Measurements from ENCODE around the gene SAMD4A.
A peak's percentile ranks its signal among the peaks of the same experiment; 100 is the strongest.
"Not testable (repeated sequence)": the region's sequence is repeated elsewhere in the genome, so short reads cannot be mapped to it uniquely, and the experiment has no call there.

Gene SAMD4A

DNA sequence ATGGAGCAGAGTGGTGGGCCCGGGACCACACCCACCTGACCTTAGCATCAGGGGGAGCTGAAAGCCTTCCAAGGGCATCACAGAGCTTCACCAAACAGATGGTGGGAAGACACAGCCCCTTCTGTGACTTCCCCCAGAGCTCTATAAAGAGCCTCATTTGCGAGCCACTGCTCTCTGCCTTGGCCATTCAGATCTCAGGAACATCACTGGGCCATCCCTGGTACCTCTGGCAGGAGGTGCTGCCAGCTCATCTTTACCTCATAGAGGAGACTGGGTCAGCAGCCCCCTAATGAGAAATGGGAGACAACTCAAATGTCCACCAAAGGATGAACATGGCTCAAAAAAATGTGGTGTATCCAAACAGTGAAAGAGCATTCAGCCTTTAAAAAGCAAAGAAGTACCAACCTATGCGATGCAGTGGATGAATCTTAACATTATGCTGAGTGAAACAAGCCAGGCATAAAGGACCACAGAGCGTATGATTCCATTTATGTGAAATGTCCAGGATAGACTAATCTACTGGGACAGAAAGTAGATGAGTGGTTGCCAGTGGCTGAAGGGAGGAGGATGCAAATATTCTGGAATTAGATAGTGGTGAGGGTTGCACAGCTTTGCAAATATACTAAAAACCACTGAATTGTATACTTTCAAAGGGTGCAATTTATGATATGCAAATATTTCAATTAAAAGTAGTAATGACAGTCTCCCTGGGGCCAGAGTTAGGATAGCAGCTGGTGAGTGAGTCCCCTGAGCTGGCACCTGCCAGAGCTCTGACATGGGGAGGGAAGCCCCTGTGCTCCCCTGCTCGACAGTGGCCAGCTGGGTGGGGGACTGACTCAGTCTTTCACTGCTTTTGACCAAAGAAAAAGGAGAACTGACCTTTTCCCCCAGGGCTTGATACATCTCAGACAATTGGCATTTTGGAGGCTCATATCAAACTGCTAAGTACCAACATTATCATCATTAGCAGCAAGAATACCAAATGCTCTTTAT, 219.1 kb downstream of the SAMD4A start:
- no peak for DNase-seq

DNA sequence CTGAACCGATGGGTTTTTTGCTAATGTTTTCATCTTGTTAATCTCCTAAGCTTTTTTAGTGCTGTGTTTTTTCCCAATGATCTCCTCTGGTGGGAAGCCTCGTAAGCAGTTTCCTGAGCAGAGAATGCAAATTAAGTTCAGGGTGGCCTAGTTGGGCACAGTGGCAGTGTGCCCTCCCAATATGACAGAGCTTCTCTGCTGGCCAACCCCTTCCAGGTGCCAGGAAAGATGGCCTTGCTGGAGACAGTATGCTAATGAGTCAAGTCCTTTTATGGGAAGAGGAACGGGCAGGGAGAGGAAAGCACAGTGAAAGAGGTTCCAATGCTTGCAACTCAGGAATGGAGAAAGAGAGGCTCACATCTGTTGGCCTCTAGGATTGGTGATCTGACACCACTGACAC, 219.9 kb downstream of the SAMD4A start:
- no peak for DNase-seq

DNA sequence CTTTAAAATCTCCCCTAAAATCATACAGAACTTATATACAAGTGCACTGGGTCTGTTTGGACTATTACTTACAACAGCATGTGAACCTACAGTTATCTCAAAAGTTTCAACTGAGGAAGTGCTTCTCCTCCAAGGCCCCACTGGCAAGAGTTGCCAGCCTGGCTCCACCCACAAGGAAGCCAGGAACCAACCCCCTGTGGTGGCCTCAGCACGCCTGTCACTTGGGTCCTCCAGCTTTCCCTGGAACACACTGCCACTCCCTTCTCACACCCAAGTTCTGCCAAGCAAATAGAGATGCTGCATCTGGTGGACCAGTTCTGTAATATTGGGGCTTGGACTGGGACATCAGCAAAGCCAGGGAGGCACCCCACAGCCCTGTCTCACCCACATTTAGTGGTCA, 220.3 kb downstream of the SAMD4A start:
- DNase-seq, result no peak

DNA sequence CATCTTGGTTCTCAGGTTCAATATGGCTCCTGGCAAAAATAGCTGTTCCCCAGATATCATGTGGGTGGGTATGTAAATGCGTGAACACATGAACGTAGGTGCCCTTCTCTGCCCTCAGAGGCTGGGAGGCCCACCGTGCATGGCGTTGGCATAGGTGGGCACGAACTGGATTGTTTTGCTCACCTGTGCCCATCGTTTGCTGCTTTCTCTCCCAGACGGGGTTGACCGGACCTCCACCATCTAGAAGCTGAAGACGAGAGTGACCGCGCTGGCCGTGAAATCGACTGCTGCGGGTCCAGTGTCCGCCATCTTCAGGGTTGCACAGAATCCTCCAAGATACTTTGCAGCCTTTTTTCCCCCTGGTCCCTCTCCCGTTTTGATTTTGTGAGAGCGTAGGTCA, 221.8 kb downstream of the SAMD4A start:
- no peak for DNase-seq

DNA sequence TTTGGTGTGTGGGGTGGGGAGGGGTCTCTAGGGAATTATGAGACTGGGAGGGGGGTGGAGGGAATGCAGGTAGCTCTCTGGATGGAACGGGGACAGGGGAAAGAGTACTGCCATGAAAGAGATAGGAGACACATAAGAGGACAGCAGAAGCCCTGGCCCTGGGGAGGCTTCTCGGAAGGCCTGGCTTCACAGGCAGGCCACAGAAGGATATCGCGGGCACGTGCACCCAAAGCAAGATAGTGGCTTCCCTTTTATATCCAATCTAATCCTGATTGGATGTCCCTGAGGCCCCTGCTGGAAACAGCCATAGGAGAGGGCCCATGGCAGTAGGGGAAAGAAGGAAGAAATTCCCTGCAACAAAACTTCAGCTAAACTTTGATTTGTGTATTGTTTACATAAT, 222.2 kb downstream of the SAMD4A start:
- no peak for DNase-seq

DNA sequence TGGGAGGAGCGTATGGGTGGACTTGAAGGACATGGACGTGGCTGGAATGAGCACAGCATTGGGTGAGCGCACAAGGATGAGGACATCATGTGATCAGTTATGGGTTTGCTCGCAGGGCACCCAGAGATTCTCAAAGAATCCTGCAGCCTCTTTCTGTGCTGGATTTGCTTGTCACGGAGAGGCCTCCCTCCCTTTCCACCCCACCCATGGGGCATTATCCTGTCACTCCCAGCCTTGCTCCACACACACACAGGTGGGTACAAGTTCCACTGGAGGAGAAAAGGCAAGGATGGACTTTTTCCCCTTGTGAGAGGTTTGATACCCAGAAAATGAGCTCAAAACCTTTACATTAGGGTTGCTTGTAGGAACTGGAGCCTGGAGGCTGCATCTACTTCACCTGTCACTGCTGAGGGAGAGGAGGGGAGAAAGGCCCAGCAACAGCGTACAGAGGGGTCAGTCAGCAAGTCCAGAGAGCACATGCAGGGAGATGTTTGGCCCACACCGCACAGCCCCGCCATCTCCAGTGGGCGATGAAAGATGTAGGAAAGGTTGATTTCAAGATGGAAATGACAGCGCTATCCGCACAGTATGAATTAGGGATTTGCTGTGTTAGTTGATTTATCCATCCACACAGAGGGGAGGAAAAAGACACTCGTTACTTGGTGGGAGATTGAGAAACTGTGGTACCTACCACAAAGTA, 223.0 kb downstream of the SAMD4A start:
- DNase-seq, result no peak

DNA sequence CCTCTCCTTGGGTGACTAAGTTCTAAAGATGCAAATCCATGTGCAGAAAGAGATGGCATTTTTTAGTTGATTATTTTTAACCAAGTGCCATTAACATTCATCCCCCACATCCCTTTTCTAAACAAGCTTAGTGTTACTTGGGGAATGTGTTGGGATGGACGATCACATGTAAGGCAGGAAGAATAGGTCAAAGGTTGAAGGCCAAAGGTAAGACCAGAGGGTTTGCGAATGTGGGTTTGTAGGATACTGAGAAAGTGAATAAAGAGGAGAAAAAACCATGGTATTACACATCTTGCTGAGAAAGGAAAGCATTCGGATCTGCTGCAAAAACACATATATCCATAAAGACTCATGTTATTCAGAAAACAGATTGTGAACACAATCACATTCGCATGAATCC, 224.1 kb downstream of the SAMD4A start:
- no peak for DNase-seq

DNA sequence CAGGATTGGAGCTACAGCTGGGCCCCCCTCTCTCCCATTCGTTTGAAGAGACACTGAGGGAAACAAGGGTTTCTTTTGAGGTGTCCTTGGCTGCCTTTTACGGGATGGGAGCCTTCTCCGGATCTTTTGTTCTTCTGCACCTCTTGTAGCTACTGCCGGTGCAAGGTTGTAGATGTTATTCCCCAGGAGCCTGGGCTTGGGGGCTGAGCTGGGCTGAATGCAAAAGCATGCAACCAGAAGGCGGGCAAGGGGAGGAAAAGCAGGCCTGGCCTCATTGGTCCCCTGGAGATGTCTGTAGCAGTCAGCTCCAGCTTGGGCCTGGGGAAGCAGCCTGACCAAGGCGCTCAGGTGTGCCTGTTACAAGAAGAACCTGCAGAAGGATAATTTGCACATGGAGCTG, 225.4 kb downstream of the SAMD4A start:
- DNase-seq, result no peak

DNA sequence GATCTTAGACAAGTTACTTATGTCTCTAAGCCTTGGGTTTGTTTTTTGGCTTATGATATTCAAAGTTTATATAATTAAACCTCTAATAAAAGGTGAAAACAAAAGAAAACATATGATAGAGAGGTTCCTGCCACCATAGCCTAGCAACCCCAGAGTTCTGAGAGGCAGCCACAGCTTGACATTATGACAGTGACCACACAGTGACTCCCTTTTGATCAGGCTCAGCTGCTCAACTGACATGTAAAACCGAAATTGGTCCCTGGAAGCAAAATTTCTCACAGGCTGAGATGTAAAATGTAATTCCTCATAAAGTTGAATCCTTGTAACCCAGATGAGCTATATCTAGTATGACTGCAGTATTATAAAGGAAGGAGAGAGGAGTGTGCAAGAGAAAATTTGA, 227.2 kb downstream of the SAMD4A start:
- no peak for DNase-seq

DNA sequence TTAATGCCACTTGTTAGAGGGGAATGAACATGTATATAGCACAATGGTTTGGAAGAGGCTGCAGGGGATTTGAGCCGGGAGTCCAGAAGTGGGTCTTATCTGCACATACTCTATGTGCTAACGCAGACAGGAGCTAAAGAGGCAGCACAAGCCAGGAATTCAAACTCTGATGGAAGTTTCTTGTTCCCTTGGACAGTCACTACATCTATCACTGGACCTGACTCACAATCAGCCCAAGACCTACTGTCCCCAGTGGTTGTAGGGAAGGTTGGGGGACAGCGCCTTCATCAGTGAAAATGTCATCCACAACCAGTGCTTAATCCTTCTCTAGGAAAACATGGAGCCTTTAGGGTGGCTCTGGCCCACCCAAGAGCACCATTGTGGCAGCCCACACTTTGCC, 227.9 kb downstream of the SAMD4A start:
- DNase-seq, result no peak

DNA sequence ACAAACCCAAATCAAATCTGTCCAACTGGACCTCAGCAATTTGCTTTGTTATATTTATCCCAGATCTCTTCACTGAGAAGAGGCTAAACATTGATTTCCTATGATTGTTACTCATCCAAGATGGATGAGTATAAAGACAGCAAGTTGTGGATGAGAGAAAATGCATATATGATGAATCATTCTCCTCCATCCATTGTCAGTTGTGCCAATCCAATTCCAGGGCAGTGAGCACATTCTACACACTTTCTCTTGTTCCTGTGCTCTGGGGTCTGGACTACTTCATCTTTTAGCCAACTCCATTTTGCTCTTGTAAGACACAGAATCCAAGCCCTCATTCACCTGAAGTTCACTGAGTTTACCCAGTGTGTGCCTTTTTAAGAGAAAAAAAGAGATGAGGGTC, 230.0 kb downstream of the SAMD4A start:
- peak; percentile 89 for DNase-seq

DNA sequence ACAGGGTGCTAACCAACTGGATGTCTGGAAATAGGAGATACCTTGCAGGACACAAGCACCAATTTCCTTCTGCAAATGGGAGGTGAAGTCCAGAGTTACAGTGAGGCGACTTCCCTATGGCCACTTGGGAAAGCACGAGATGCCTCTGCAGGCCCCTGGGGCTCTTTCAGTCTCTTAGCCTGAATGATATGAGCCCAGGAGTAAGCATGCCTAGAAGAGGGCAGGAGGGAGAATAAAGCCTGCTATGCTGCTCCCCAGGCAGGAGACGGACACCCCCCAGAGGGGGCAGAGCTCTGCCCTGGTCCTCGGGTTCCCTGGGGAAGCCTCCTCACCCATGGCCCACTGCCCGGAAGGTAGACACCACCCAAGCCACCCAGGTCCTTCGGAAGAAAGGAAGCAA, 230.6 kb downstream of the SAMD4A start:
- no peak for DNase-seq

DNA sequence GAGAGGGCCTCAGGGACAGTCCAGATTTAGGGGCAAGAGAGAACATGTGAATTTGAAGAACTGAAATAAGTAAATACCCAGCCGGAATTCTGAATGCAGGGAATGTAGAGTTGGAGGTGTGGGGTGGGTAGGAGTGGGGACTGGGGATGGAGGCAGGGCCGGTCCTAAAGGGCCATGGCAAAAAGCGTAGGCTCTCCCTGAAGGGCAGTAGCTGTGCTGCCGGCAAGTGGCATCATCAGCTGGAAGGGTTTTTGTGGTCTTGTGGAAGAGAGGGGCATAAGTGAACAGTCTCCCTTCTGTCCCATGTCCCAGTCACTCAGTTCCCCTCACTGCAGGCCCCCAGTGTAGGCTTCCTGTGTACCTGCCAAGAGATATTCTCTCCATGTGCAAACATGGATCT, 231.1 kb downstream of the SAMD4A start:
- DNase-seq, result no peak

DNA sequence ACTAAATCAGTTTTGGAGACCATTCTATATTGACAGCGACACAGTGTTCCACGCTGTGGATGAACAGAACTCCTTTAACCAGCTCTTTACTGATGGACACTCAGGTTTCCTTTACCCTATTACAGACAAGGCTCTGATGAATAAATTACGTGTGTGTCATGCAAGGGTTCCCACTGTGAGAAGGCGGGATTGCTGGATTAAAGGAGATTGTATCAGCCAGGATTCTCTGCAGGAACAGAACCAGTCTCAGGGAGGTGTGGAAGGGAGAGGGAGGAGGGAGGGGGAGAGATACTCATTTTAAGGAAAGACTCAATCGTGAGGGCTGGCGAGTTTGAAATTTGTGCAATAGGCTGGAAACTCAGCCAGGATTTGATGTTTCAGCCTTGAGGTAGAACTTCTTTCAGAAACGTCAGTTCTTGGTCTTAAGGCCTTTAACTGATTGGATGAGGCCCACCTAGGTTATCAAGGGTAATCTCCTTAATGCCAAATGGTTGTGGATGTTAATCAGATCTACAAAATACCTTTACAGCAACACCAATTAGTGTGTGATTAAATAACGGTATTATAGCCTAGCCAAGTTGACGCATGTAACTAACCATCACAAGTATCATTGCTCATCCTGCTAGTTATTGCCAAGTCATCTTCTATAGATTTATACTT, 231.7 kb downstream of the SAMD4A start:
- peak; percentile 35 for DNase-seq

DNA sequence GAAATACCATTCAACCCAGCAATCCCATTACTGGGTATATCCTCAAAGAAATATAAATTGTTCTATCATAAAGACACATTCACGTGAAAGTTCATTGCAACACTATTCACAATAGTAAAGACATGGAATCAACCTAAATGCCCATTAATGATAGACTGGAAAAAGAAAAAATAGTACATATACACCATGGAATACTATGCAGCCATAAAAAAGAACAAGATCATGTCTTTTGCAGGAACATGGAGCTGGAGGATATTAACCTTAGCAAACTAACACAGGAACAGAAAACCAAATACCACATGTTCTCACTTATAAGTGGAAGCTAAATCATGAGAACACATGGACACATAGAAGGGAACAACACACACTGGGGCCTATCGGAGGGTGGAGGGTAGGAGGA, 234.6 kb downstream of the SAMD4A start:
- not testable (repeated sequence) for DNase-seq

DNA sequence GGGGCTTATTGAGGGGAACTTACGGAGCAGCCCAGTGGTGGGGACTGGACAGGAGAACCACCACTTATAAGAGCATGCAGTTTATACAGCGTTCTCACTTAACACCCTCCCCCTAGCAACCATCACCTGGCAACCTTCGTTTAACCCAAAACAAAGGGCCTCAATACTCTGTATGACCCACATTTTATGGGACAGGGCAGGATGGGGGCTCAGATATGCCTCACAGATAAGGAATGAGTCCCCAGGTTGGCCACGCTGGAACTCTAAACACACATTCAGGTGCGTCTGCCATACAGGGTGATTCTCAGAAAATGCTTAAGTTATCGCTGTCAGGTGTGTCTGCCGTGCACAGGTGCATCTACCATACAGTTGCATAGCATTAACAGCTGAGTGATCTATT, 236.5 kb downstream of the SAMD4A start:
- no peak for DNase-seq

DNA sequence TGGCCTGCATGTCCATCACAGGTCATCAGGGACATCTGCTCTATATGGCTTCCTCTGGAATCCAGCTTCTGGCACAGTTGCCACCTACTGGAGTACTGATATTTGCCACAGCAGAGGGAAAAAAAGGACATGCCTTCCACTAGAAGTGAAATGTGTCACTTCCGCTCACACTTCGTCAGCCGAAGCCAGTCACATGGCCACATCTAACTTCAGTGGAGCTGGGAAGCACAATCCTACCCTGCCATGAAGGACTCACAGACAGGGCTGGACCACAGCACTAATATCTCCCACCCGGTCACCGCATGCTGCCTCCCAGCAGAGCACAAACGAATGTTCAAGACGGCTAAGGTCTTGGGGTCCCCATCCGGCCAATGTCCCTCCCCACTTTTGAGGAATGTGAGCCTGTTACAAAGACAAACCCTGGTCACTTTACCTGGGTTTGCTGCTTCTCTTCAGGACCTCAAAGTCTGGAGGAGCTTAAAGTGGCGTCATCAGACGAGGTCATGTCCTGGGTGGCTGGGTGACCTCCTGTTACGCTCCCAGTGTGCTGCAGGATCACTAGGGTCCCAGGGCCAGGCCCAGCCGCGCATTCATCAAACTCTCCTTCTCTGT, 237.1 kb downstream of the SAMD4A start:
- DNase-seq, result peak; percentile 35

DNA sequence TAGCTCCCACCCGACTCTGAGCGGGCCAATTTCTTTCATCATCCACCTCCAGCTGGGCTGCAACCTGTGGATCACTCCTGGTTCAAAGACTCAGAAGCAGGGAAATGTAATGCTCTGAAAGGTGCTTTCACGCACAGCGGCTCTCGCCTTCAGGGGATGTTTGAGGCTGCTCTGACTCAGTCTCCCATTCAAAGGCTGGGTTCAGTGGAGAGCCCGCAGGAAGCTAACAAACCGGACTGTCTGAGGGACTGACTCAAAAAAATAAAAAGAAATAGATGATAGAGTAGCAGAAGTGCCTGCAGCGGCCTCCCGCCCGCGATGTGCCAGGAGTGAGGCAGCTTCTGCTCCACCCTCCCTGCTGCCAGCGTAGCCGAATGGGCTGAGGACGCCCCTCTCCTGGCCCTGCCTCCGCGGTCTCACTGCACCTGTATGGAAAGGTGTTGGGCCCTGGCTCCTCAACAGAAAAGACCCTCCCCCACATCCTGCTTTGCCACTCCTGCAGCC, 237.7 kb downstream of the SAMD4A start:
- no peak for DNase-seq

DNA sequence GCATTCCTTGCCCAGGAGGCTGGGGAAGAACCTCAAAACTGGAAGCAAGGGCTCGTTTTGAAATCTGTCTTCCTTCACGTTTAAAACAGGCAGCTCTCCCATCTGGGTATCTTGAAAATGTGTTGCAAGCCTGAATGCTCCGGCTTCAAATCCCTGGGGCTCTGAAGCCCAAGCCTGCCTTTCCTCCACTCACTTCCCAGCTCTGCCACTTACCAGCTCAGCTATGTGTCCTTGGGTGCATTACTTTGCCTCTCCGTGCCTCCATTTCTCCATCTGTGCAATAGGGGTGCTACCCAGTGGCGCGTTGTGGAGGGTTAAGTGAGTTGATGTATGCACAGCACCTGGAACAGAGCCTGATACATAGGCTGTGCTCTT, 238.1 kb downstream of the SAMD4A start:
- DNase-seq, result no peak

DNA sequence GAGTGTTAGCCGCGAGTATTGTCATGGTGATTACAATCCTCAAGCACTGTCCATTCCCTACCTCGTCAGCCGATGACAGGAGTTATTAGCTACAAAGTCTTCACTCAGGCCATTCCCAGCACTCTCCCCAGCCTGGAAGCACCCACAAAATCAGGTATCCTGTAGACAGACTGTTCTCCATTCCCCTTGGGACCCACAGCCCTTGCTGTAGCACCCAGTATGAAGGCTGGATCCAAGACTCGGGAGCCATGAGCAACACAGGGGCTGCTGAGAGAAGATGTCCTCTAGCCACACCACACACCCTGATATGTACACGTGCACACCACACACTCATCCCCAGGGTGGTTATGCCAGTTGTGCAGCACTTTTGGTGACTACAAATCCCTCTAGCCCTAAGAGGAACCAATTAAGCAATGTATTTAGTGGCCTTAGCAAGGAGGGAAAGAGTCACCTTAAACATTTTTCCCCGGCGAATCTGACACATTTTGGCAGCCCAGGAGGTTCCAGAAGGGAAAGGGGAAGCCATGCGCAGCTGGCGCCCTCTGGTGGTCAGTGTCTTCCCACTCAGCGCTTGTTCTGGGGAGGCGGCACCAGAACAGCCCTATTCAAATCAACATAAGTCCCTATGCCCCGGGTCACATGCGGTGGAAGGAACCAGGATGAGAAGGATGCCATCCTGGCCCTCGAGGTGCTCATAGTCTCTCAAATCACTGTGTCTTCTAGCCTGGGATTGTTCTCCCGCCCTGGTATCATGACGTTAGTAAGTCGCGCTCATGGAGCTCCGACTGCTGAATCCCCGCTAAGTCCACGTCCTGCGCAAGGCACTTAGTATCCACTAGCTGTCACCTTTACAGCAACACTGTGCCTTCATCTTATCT, 238.8 kb downstream of the SAMD4A start:
- DNase-seq, result peak; percentile 78

DNA sequence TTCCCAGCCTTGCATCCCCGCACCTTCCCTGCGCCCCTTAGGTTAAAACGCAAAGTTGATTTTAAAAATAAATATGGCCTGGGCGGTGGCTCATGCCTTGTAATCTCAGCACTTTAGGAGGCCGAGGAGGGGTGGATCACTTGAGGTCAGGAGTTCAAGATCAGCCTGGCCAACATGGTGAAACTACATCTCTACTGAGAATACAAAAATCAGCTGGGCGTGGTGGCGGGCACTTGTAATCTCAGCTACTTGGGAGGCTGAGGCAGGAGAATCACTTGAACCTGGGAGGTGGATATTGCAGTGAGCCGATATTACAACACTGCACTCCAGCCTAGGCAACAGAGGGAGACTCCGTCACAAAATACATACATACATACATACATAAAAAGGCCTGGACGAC, 239.7 kb downstream of the SAMD4A start:
- no peak for DNase-seq

DNA sequence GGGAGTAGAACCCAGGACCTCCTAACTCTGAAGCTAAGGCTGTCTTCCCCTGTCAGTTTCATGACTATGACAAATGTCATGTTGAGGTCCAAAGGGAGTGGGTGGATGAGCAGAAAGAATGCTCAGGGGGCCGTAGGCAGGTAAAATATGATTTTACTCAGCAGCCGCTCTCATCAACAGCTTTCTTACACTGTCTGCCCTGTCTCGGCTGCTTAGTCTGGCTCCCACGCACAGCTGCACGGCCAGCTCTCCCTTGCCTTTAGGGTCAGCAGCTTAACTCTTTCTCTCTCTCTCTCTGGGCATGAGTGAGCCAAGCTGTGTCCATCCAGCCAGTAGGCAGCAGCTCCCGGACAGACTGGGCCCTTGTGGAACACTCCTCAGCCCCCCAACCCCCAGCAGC, 240.5 kb downstream of the SAMD4A start:
- DNase-seq, result no peak

Data from fibroblast of skin of right biceps (primary cell).